SW480 (cell line): ENCODE measurements around the gene GPC6.

Source experiments
- DNase-seq: peaks from one replicate; pipeline ENCODE4 v3.0.0-alpha.2; 2016; ENCODE audit warnings: low spot score

Gene GPC6

GRCh38 chr13:93502987-93503615, 276.5 kb downstream of the GPC6 start:
- DNase-seq: no peak

DNA sequence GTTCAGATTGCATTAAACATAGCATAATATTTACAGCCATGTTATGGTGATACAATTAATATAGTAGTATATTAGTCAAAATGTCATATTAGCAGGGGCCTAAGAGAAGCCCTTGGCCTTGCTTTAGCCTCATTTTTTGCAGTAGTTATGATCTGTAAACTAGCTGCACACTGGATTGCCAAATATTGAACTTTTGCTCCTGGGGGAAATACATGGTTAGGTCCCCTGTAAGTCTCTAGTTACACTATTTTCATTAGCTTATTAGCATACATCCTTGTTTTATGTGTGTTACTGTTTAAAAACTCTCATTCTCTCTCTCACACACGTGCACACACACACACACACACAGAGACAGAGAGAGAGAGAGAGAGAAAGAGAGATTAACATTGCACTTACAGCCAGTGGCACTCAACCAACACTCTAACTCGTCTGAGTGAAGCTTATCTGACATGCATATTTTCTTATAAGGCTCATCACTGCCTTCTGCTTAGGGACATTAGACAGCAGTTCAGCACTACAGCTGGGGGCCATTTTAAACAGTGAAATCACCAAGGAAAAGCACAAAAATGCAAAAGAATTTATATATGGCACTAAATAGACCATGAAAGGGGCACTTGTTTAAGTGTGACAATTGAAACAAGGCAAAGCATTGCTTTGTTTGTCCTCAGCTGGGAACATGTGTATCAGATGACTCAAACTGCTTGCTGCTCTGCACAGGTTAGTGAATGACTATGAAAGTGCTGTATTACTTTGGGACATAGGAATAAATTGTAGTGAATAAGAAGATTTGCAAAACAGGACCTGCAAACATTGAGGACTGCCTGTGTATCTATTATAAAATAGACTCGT, 278.7 kb downstream of the GPC6 start:
- DNase-seq: no peak

DNA sequence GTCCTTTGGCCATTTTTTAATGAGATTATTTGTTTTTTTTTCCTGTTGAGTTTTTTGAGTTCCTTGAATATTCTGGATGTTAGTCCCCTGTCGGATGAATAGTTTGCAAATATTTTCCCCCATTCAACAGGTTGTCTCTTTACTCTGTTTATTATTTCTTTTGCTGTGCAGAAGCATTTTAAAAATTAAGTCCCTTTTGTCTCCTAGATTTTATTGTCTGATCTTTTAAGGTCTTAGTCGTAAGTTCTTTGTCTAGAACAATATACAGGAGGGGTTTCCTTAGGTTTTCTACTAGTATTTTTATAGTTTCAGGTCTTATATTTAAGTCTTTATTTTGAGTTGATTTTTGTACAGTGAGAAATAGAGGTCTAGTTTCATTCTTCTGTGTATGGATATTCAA, 284.4 kb downstream of the GPC6 start:
- no peak for DNase-seq

DNA sequence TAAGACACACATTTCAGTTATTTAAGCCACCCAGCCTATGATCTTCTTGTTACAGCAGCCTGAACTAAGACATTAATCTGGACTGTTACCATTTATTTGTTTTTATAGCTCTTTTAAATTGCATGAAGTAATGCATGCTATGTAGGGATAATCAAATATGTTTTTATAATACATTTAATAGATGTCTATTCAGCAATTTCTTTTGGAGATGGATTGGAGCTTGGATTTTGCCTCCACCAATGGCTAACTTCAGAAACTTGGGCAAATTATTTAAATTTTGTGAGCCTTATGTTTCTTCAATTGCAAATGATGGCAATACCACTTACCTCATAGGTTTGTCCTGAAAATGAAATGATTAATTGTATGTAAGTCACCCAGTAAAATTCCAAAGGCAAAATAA, 288.7 kb downstream of the GPC6 start:
- no peak for DNase-seq

DNA sequence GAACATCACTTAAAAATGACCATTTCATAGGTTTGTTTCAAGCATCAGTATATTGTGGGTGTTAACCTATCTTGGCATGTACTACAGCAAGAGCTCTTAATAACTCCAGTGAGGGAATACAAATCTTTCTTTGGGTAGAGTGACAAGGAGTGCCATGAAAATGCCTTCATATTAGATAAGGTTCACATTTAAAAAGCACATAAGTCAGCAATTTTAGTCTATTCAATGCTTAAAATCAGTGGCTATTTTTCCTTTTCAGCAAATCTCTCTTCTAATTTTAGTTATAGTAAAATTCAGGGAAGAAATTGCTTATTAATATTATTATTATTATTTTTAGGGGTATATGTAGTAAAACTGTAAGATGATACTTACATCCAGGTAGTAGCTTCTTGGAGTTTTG, 291.1 kb downstream of the GPC6 start:
- no peak for DNase-seq

GRCh38 chr13:93521307-93521706, 294.7 kb downstream of the GPC6 start:
- DNase-seq: no peak

- no peak for DNase-seq
Observed at GRCh38 chr13:93522501-93522900, 295.9 kb downstream of the GPC6 start.

DNA sequence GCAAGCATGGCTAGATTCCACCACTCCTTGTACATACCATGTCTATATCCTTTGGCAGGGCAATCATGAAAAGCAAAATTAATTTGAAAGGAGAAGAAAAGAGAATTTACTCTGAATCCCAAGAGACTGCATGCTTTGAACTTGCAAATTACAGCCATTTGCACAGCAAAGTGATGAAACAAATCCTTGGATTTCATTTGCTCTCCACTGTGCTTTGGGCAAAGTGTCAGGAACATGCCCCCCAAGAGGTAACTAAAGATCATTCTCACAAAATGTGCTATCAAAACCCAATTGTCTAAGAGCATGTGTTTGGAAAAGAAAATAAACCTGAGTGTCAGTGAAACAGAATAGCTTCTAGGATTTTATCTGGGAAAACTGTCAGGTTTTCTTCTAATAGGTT, 298.5 kb downstream of the GPC6 start:
- no peak for DNase-seq

- no peak for DNase-seq
Observed at GRCh38 chr13:93527748-93528297, 301.2 kb downstream of the GPC6 start.

DNA sequence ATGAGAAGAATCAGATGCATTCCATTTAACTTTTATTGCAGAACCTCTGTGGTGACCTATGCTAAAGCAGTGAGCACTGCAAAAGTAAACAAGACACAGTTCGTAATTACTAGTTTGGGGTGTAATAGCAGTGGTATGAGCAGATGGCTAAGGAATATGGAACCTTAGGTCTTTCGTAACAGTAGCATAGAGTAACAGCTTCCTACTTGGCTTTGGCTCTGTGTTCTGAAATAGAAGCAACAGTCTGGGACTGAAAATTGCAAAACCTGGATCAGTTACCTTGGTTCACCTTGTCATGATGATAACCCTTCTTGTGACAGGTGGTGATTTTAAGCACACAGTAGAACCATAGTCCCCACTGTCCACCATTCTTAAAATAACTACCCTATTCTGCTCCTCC, 303.4 kb downstream of the GPC6 start:
- DNase-seq: no peak

GRCh38 chr13:93534181-93534700, 307.6 kb downstream of the GPC6 start:
- DNase-seq: no peak

GRCh38 chr13:93535251-93535650, 308.6 kb downstream of the GPC6 start:
- DNase-seq: no peak

DNA sequence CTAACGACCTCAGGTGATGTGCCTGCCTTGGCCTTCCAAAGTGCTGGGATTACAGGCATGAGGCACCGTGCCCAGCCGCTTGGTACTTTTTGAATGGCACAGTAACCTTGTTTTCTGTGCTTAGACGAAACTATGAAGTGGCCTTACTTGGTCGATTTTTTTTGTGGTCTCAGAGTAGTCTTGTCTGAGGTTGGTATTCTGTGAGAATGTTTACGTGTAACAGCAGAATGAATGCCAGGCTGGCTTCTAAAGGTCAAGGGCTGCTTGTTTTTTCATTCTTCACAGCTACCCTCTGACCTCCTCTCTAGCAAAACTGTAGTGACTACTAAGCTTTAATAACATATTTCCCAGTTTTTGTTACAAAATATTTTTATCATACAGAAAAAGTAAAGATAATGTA, 313.3 kb downstream of the GPC6 start:
- no peak for DNase-seq

DNA sequence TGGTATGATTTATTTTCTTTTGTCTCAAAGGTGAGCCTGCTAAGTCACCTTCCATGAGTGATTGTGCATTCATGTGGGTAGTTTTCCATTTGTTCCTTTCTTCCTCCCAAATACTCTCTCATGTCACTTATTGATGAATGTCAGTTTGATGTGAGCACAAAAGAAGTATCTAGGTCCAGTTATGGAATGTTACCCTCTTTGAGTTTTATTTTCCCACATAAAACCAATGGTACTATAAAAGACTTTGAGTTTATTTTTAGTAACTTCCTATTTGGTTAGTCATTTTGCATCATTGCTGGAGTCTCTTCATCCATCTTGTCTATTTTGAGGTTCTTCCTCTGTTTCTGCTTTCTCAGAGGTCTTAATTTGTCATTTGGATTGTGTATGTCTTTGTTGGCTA, 321.3 kb downstream of the GPC6 start:
- DNase-seq: no peak

- DNase-seq: no peak
Observed at GRCh38 chr13:93549326-93550005, 322.9 kb downstream of the GPC6 start.

- no peak for DNase-seq
Observed at GRCh38 chr13:93550236-93550635, 323.6 kb downstream of the GPC6 start.

- DNase-seq: no peak
Observed at GRCh38 chr13:93552596-93552995, 326.0 kb downstream of the GPC6 start.

DNA sequence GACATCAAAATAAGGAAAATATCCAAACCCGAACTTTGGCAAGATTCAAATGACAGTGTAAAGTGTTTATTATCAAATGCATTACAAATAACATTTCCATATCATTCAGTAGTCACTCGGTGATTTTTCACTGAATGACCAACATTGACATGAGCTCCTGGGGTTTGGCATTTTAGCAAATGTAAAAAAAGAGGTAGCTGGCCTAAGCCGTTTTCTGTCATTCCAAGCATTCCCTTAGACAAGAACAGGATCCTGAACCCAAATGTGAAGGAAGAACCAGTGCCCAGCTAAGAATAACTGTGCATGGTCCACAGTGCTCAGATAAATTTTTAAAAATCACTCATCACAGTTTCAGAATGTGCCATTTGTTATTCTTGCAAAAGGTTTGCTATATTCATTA, 327.9 kb downstream of the GPC6 start:
- DNase-seq: no peak

DNA sequence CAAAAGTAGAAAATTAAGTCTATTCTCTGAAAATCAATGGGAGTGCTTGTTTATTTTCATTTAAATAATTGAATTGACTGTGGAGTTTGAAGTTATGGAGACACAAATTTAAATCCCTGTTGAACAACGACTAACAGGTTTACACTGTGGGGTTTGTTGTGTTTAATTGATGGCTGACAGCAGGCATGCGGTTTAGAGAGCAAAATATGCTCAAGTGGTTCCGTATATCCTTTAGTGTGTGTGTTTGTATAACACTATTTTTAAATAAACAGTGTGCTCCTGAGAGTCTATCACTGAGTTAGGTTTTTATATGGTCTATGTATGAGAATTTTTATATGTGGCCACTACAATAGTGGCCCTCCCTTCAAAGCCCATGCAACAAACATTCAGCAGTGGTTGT, 332.0 kb downstream of the GPC6 start:
- DNase-seq: no peak

DNA sequence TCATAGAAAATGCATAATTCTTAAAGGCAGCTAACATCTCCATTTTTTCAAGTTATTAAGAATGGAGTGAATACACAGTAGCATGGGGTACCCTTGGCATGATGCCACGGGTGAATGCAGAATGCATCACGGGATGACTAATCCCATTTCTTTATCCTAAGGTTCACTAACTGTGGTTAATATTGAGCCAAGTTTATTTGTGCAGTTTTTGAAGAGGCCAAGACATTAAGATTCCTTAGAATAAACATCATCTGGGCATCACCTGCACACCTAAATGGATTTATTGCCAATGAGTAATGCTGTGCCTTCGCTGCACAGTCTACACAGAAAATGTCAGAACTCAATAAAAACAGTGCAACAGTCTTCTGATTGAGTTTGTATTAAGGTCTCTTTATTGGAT, 333.1 kb downstream of the GPC6 start:
- DNase-seq: no peak

DNA sequence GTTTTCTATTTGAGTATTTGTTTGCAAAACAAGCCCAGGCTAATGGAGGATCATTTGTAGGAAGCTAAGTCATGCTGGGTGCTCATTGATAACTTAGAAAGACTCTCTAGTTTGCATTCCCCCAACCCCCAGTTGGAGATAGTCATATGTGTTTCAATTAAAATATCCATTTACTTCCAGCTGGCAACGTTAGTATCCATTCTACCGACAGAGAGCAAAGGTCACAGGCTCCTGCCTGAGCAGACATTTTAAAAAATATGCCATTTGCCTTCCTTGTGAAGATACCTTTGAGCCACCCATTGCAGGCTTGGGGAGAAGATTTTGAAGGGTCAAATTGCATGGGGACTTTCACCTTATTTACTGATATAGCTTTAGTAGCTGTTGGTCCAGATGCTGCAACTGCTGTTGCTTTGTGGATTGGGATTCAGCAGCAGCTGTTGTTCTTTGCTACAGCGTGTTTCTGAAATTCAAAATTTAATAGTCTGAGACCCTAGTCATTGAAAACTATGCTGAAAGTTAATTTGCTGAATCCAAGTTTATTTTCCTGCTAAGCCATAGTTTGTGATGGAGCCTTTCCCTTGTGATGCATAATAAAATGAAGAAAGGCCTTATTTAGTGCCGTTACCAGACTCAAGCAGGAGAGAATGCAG, 335.1 kb downstream of the GPC6 start:
- DNase-seq: no peak

DNA sequence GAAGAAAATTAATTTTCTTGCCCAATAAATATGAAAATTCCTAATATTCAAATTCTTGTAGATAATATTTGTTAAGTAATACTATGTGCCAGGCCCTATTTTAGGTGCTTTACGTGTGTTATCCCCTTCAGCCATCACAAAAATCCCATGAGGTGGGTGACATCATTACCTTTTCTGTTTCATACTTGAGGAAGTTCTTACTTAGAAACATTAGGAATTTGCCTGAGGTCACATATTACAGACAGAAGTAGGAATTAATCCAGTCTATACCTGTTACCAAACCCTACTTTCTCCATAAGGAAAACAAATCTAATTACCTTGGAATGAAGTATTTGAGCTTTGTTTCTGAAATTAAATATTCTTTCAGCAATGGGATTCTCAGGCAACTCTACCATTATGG, 336.1 kb downstream of the GPC6 start:
- DNase-seq: no peak
